ENCODE results near the gene CHMP1A. TPM values are rescaled to one million over a fixed set of nuclear protein-coding genes. Genes with fewer than 3 reads are reported as not detected.

Gene CHMP1A
- total RNA-seq, 1 experiment from 2014 or later, result 158 TPM

GRCh38 chr16:89693289-89693731 is 35.8 kb upstream of the CHMP1A start (continued):
- TF ChIP-seq, protein P1, sequence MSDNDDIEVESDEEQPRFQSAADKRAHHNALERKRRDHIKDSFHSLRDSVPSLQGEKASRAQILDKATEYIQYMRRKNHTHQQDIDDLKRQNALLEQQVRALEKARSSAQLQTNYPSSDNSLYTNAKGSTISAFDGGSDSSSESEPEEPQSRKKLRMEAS (IDR thresholded peaks at IDR 0.05), result no peak
- TF ChIP-seq YY1 (IDR thresholded peaks at IDR 0.05; ENCODE audit: extremely low read depth, insufficient replicate concordance, low read depth, low read length), result no peak
- TF ChIP-seq, protein P2, sequence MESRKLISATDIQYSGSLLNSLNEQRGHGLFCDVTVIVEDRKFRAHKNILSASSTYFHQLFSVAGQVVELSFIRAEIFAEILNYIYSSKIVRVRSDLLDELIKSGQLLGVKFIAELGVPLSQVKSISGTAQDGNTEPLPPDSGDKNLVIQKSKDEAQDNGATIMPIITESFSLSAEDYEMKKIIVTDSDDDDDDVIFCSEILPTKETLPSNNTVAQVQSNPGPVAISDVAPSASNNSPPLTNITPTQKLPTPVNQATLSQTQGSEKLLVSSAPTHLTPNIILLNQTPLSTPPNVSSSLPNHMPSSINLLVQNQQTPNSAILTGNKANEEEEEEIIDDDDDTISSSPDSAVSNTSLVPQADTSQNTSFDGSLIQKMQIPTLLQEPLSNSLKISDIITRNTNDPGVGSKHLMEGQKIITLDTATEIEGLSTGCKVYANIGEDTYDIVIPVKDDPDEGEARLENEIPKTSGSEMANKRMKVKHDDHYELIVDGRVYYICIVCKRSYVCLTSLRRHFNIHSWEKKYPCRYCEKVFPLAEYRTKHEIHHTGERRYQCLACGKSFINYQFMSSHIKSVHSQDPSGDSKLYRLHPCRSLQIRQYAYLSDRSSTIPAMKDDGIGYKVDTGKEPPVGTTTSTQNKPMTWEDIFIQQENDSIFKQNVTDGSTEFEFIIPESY (IDR thresholded peaks at IDR 0.05; ENCODE audit: extremely low read depth, insufficient replicate concordance, low read length), result no peak

DNA sequence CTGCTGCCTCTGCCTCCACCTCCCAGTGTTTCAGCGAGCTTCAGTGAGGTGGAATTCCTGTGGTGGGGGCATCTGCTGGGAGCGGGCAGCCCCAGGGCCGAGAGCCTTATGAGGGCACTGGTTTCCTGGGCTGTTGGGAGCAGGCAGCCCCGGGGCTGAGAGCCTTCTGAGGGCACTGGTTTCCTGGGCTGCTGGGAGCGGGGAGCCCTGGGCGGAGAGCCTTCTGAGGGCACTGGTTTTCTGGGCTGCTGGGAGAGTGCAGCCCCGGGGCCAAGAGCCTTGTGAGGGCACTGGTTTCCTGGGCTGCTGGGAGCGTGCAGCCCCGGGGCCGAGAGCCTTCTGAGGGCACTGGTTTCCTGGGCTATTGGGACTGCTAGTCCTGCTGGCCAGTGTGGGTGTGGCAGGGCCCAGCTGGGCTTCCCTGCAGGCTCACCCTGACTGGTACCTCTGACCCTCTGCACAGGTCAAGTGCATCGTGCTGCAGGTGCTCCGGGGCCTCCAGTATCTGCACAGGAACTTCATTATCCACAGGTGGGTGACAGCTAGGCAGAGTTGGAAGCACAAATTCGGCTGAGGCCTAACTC is 34.6 kb upstream of the CHMP1A start:
- H3K9me2 ChIP-seq (ENCODE audit: insufficient read depth), result no peaks in the 10 kb centered on the region
- H4K20me1 ChIP-seq (ENCODE audit: insufficient read depth), result no peaks in the 10 kb centered on the region
- POLR2A ChIA-PET, result no interaction called here
- no TSS peak for BruUV-seq (replicated peaks)
- ATAC-seq (no peak), DNase-seq (ENCODE audit: low read depth, low spot score) (no peak)
- H3K27ac ChIP-seq (ENCODE audit: low read depth, low read length), result peak overlapping the region; percentile 7; the same call in 1 of the 2 replicates
- H3K4me2 ChIP-seq (ENCODE audit: low read length), result no peak overlapping the region
- no peak overlapping the region for H2AFZ ChIP-seq (ENCODE audit: low read depth, low read length, poor library complexity, severe bottlenecking)
- no peaks in the 10 kb centered on the region for H3K9me3 ChIP-seq (ENCODE audit: control insufficient read depth in 1 of 2, insufficient read depth in 1 of 2, low read depth in 1 of 2, low read length in 2 of 2)
- peaks cover 27 to 57% of the 10 kb centered on the region in 2 experiments; a peak in 3 of 4 replicates for H3K36me3 ChIP-seq (ENCODE audit: control insufficient read depth in 1 of 2, insufficient read depth in 2 of 2, low read length in 2 of 2)
- intact Hi-C loops (cut with micrococcal nuclease), result no loop called here
- CTCF ChIA-PET, result no interaction called here
- peaks cover 27% of the 10 kb centered on the region for H3K79me2 ChIP-seq (ENCODE audit: insufficient read depth, low read length)
- RAD21 ChIA-PET (ENCODE audit: low non-redundant PET in 1 of 2, low total read pairs in 2 of 2, uncharacterized antibody in 2 of 2, unreplicated experiment in 2 of 2), result no interaction called here
- H3K4me1 ChIP-seq (ENCODE audit: control insufficient read depth in 1 of 2, insufficient read depth in 2 of 2, low read length in 2 of 2), result peaks cover 7 to 9% of the 10 kb centered on the region in 2 experiments
- no peaks in the 10 kb centered on the region for H3K27me3 ChIP-seq (ENCODE audit: insufficient read depth, low read length)
- H3K4me3 ChIP-seq (replicated peaks in 1 of 2; ENCODE audit: low read depth in 1 of 2, low read length in 2 of 2), result no peak overlapping the region
- no peak overlapping the region for H3K9ac ChIP-seq (ENCODE audit: low read length)
- TF ChIP-seq CEBPB (IDR thresholded peaks at IDR 0.05; ENCODE audit: low read depth) (no peak), SRF (IDR thresholded peaks at IDR 0.05; ENCODE audit: low read depth) (no peak), RAD21 (IDR thresholded peaks at IDR 0.05; ENCODE audit: low read depth) (no peak), JUND (IDR thresholded peaks at IDR 0.05) (no peak), EGR1 (IDR thresholded peaks at IDR 0.05; ENCODE audit: low read depth) (no peak), ZNF274 (IDR thresholded peaks at IDR 0.05; ENCODE audit: low read depth, low read length) (no peak), ELF1 (IDR thresholded peaks at IDR 0.05; ENCODE audit: borderline replicate concordance, low read depth) (no peak), REST (IDR thresholded peaks at IDR 0.05; ENCODE audit: low read depth) (no peak), CBX3 (IDR thresholded peaks at IDR 0.05; ENCODE audit: low read depth) (no peak)
- TF ChIP-seq, protein P2 (IDR thresholded peaks at IDR 0.05; ENCODE audit: extremely low read depth, insufficient replicate concordance, low read length), result no peak
- TF ChIP-seq, protein P1 (IDR thresholded peaks at IDR 0.05), result no peak
- TF ChIP-seq, protein P3, sequence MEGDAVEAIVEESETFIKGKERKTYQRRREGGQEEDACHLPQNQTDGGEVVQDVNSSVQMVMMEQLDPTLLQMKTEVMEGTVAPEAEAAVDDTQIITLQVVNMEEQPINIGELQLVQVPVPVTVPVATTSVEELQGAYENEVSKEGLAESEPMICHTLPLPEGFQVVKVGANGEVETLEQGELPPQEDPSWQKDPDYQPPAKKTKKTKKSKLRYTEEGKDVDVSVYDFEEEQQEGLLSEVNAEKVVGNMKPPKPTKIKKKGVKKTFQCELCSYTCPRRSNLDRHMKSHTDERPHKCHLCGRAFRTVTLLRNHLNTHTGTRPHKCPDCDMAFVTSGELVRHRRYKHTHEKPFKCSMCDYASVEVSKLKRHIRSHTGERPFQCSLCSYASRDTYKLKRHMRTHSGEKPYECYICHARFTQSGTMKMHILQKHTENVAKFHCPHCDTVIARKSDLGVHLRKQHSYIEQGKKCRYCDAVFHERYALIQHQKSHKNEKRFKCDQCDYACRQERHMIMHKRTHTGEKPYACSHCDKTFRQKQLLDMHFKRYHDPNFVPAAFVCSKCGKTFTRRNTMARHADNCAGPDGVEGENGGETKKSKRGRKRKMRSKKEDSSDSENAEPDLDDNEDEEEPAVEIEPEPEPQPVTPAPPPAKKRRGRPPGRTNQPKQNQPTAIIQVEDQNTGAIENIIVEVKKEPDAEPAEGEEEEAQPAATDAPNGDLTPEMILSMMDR (IDR thresholded peaks at IDR 0.05 in 2 of 3, conservative IDR thresholded peaks at IDR 0.05 in 1 of 3; ENCODE audit: borderline replicate concordance in 1 of 3, insufficient read depth in 1 of 3, low read depth in 2 of 3, low read length in 2 of 3), result no peak

Data from HCT116 (cell line).